Astrocyte (in vitro differentiated cells and primary cell): Measurements from ENCODE around the gene ATXN7L3.

Experiments used
- EZH2 ChIP-seq: IDR thresholded peaks from 2 replicates; pipeline ENCODE4 v1.6.1; 2012; ENCODE audit warnings: mild to moderate bottlenecking, low read length, inconsistent platforms; ENCODE audit not compliant: insufficient read depth
- TF ChIP-seq, protein P1 (sequence below): IDR thresholded peaks from 2 replicates; pipeline ENCODE4 v1.5.1; 2011; ENCODE audit warnings: low read depth, mild to moderate bottlenecking, inconsistent platforms, low read length, moderate library complexity; ENCODE audit not compliant: insufficient read depth

GRCh38 chr17:44147812-44148211 is 51.9 kb downstream of the ATXN7L3 start:
- TF ChIP-seq, protein P1, sequence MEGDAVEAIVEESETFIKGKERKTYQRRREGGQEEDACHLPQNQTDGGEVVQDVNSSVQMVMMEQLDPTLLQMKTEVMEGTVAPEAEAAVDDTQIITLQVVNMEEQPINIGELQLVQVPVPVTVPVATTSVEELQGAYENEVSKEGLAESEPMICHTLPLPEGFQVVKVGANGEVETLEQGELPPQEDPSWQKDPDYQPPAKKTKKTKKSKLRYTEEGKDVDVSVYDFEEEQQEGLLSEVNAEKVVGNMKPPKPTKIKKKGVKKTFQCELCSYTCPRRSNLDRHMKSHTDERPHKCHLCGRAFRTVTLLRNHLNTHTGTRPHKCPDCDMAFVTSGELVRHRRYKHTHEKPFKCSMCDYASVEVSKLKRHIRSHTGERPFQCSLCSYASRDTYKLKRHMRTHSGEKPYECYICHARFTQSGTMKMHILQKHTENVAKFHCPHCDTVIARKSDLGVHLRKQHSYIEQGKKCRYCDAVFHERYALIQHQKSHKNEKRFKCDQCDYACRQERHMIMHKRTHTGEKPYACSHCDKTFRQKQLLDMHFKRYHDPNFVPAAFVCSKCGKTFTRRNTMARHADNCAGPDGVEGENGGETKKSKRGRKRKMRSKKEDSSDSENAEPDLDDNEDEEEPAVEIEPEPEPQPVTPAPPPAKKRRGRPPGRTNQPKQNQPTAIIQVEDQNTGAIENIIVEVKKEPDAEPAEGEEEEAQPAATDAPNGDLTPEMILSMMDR = no peak
- no peak for TF ChIP-seq EZH2
